Spleen (tissue), 11 donors: ENCODE data around the gene RGL4. TPM values are rescaled to one million over a fixed set of nuclear protein-coding genes. Genes with fewer than 3 reads are reported as not detected.

ENCODE experiments used
- DNase-seq: peaks from one replicate; pipeline ENCODE4 v3.0.0-alpha.2; 2020
- H3K27ac ChIP-seq, 8 donors: fragments of 200-600 bp; sonication (generic) in 7 of 8; 1 replicate in 4 of 8; 2 replicates in 4 of 8; pipeline versions ENCODE4 v1.5.0 to v1.8.0; 2016 to 2021; ENCODE audit warnings: inconsistent platforms in 4 of 8, mild to moderate bottlenecking in 4 of 8, moderate library complexity in 1 of 8
- H3K27me3 ChIP-seq, 7 donors: fragments of 200-600 bp; sonication (generic) in 6 of 7; replicated peaks in 1 of 7; 1 replicate in 4 of 7; 2 replicates in 3 of 7; pipeline versions ENCODE4 v1.5.0 to v1.8.0; 2016 to 2021; ENCODE audit warnings: inconsistent platforms in 3 of 7, mild to moderate bottlenecking in 1 of 7
- H3K36me3 ChIP-seq, 6 donors: fragments of 200-600 bp; sonication (generic) in 5 of 6; 1 replicate in 4 of 6; 2 replicates in 2 of 6; pipeline versions ENCODE4 v1.5.0 to v1.8.0; 2016 to 2021; ENCODE audit warnings: inconsistent platforms in 2 of 6
- H3K4me1 ChIP-seq, 6 donors: fragments of 200-600 bp; sonication (generic) in 5 of 6; 1 replicate in 3 of 6; 2 replicates in 3 of 6; pipeline versions ENCODE4 v1.5.0 to v1.8.0; 2016 to 2021; ENCODE audit warnings: inconsistent platforms in 3 of 6
- H3K4me3 ChIP-seq, 8 donors: fragments of 200-600 bp; sonication (generic) in 7 of 8; 1 replicate in 4 of 8; 2 replicates in 4 of 8; pipeline versions ENCODE4 v1.5.0 to v1.8.0; 2016 to 2021; ENCODE audit warnings: inconsistent platforms in 4 of 8, mild to moderate bottlenecking in 4 of 8, moderate library complexity in 2 of 8
- H3K9me3 ChIP-seq, 8 donors: fragments of 200-600 bp; sonication (generic) in 7 of 8; 1 replicate in 4 of 8; 2 replicates in 4 of 8; pipeline versions ENCODE4 v1.5.0 to v1.8.0; 2016 to 2021; ENCODE audit warnings: inconsistent platforms in 4 of 8
- POLR2A ChIP-seq, 3 donors: fragments of 450-650 bp; IDR thresholded peaks; one replicate each; pipeline ENCODE4 v1.5.1; 2017; ENCODE audit warnings: antibody characterized with exemption in 3 of 3, mild to moderate bottlenecking in 1 of 3
- POLR2AphosphoS5 ChIP-seq, 3 donors: sonication (generic); formaldehyde crosslinking; IDR thresholded peaks; one replicate each; pipeline ENCODE4 v1.5.1; 2017; ENCODE audit warnings: antibody characterized with exemption in 3 of 3
- WGBS, 5 donors: extraction: QIAGEN DNeasy Blood & Tissue Kit in 3 of 5; methylation state at CpG; one replicate each; pipeline versions ENCODE4 v1.1.5 to v1.1.7; 2013 to 2018; 5-methylcytosine and 5-hydroxymethylcytosine counted together
- intact Hi-C: fragments of 100-400 bp; cut with DNase I; formaldehyde crosslinking; loops from one replicate; pipeline ENCODE4 v1.15.0; 2023; ENCODE audit warnings: low total_unique reads
- polyA plus RNA-seq, 3 donors: library from polyadenylated mRNA; stranded (reverse); fragments of 200-250 nt; gene quantifications; one replicate each; pipeline ENCODE4 v1.2.1, GENCODE V29; 2013
- total RNA-seq, 7 donors: library from RNA; depleted of rRNA in 3 of 7; stranded (reverse); fragments of >200 nt in 3 of 7; fragmentation: NEBNext Ultra II Directional in 4 of 7; extraction: Animal tissue kit (Norgen Biotek cat#: 25700) in 4 of 7; gene quantifications; one replicate each; pipeline versions ENCODE4 v1.1.0 to v1.2.1, GENCODE V29; 2016 to 2021
- TF ChIP-seq, protein P1 (sequence below), 11 experiments: fragments of 200-600 bp in 7 of 11; fragments of 450-650 bp in 4 of 11; sonication (generic) in 4 of 11; IDR thresholded peaks in 8 of 11; conservative IDR thresholded peaks in 3 of 11; 1 replicate in 7 of 11; 2 replicates in 4 of 11; pipeline versions ENCODE4 v1.4.0 to v1.8.0; 2016 to 2021; ENCODE audit warnings: antibody characterized with exemption in 11 of 11, inconsistent platforms in 4 of 11, mild to moderate bottlenecking in 1 of 11
- donor health status: healthy with polysubstance abuse.
- donor health status: DM: no; HTN: no; CAD: no; lungs with moderate emphysema.
- donor health status: DM: no; HTN: no; CAD: no.
- donor health status: Bipolar disorder and iron deficiency.
- donor health status: healthy.
- donor health status: DM: no; HTN: no; CAD: no.
- donor health status: DM: yes; HTN: yes; CAD: no.

Gene RGL4
- total and polyA plus RNA-seq, 10 donors: 9.6 to 46.6 (median 17.6) TPM

DNA sequence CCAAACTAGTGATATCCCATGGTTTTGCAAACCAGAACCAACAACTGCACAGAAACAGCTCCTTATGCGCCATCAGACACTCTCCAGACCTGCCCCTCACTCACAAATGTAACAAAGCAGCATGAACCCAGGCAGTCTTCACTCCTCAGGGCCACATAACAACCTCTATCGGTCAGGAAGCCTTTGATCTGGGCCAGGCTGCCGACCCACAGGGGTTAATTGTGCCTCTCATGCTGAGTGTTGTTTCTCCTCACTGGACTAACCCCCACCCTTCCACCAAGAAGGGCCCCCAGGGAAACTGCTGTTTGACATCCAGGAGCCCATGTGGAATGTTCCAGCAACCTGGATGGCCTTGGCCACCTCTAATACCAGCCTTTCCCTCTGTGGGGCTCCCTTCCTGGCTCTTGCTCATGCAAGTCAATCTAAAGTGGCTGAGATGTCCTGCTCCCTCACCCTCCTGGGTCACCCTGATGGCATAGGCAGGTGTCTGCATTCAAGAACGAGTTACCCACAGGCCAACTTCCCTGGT lies 7.9 kb upstream of the RGL4 start:
- intact Hi-C loops: no loop called here
- TF ChIP-seq POLR2AphosphoS5 (IDR thresholded peaks at IDR 0.05) (no peak), POLR2A (IDR thresholded peaks at IDR 0.05) (no peak)
- TF ChIP-seq, protein P1, sequence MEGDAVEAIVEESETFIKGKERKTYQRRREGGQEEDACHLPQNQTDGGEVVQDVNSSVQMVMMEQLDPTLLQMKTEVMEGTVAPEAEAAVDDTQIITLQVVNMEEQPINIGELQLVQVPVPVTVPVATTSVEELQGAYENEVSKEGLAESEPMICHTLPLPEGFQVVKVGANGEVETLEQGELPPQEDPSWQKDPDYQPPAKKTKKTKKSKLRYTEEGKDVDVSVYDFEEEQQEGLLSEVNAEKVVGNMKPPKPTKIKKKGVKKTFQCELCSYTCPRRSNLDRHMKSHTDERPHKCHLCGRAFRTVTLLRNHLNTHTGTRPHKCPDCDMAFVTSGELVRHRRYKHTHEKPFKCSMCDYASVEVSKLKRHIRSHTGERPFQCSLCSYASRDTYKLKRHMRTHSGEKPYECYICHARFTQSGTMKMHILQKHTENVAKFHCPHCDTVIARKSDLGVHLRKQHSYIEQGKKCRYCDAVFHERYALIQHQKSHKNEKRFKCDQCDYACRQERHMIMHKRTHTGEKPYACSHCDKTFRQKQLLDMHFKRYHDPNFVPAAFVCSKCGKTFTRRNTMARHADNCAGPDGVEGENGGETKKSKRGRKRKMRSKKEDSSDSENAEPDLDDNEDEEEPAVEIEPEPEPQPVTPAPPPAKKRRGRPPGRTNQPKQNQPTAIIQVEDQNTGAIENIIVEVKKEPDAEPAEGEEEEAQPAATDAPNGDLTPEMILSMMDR (IDR thresholded peaks at IDR 0.05 in 8 of 11, conservative IDR thresholded peaks at IDR 0.05 in 3 of 11): no peak
- H3K27me3 ChIP-seq: no peaks in the 10 kb centered on the region
- H3K9me3 ChIP-seq: no peaks in the 10 kb centered on the region
- H3K4me3 ChIP-seq: no peak overlapping the region
- WGBS, 5 donors: 65 to 86% (median 77%) methylated on average over 4 of the region's 4 CpGs
- DNase-seq: peak; percentile 41
- no peak overlapping the region for H3K27ac ChIP-seq
- peaks cover 0 to 78% (median 20%) of the 10 kb centered on the region in 6 donors for H3K36me3 ChIP-seq
- H3K4me1 ChIP-seq: no peaks in the 10 kb centered on the region

DNA sequence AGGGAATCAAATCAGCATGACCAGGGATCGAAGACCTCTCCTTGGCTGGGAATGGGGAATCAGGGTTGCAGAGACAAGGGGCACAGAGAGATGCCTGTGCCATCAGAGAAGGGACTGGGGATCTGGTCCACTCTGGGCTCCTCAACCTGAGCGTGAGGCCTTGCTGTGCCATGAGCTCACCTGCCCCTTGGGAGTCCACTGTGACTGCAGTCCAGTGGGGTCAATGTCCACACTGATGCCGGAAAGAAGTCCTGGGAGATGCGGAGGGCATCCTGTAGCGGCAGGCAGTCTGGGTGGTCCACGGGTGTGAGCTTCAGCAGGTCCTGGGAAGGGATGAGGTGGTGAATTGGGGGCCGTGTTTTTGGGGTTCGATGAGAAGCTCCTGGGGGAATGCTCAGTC lies 7.3 kb upstream of the RGL4 start:
- no peak for TF ChIP-seq POLR2A (IDR thresholded peaks at IDR 0.05)
- no peak for TF ChIP-seq POLR2AphosphoS5 (IDR thresholded peaks at IDR 0.05)
- TF ChIP-seq, protein P1 (IDR thresholded peaks at IDR 0.05 in 8 of 11, conservative IDR thresholded peaks at IDR 0.05 in 3 of 11): no peak
- intact Hi-C loops: no loop called here
- WGBS, 5 donors: 97 to 98% (median 98%) methylated on average over 7 to 8 of the region's 8 CpGs
- Histone ChIP-seq H3K4me1 (no peaks in the 10 kb centered on the region), H3K27me3 (no peaks in the 10 kb centered on the region), H3K36me3 (peaks cover 0 to 78% (median 20%) of the 10 kb centered on the region in 6 donors), H3K4me3 (no peak overlapping the region), H3K9me3 (no peaks in the 10 kb centered on the region), H3K27ac (no peak overlapping the region)
- no peak for DNase-seq

DNA sequence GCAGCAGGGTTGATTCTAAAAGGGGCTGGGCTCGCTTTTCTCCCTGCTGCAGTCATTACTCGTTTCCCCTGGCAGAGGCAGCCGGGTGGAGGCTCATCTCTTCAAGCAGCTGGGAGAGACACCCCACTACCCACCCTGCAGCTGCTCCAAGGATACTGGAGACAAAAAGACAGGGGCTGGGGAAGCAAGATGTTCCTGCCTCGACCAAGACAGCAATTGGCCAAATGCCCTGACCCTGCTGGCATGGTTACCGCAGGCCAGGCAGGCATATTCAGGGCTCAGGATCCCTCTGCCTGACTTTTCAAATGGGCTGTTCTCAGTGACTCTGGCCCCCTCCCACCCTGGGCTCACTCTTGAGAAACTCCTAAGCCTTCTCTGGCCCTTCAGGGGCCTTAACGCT lies 6.8 kb upstream of the RGL4 start:
- no peak for TF ChIP-seq POLR2A (IDR thresholded peaks at IDR 0.05)
- TF ChIP-seq, protein P1 (IDR thresholded peaks at IDR 0.05 in 8 of 11, conservative IDR thresholded peaks at IDR 0.05 in 3 of 11): no peak
- no peak overlapping the region for H3K4me3 ChIP-seq
- no peaks in the 10 kb centered on the region for H3K4me1 ChIP-seq
- WGBS, 5 donors: 85 to 98% (median 87%) methylated on average over 5 to 6 of the region's 6 CpGs
- peaks cover 0 to 78% (median 21%) of the 10 kb centered on the region in 6 donors for H3K36me3 ChIP-seq
- H3K27me3 ChIP-seq: no peaks in the 10 kb centered on the region
- intact Hi-C loops: no loop called here
- no peaks in the 10 kb centered on the region for H3K9me3 ChIP-seq
- no peak overlapping the region for H3K27ac ChIP-seq
- no peak for DNase-seq

DNA sequence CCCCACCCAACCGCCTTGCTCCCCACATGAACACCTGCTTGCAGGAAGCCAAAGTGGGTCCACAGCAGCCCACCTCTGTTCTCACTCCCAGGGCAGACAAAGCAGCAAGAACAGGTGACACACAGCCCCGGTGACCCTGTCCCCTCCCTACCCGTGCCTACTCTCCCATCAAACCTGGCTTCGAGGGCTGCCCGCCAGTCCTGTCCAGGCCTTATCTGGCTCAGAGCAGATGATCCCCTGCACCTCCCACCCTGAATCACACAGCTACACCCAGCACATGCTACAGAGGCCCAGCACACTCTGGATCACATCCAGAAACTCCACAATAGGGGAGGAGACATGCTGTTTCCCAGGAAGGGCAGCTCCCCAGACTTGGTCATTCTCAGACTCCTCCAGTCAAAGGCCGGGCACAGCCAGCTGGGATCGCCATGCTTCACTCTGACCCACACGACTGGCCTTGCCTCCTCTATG lies 6.2 kb upstream of the RGL4 start:
- Histone ChIP-seq H3K4me1 (no peaks in the 10 kb centered on the region), H3K36me3 (peaks cover 0 to 78% (median 23%) of the 10 kb centered on the region in 6 donors), H3K9me3 (no peaks in the 10 kb centered on the region), H3K4me3 (no peak overlapping the region), H3K27ac (no peak overlapping the region), H3K27me3 (no peaks in the 10 kb centered on the region)
- intact Hi-C loops: no loop called here
- DNase-seq: no peak
- WGBS, 5 donors: 89 to 96% (median 93%) methylated on average over 7 to 8 of the region's 8 CpGs
- TF ChIP-seq POLR2A (IDR thresholded peaks at IDR 0.05) (no peak), POLR2AphosphoS5 (IDR thresholded peaks at IDR 0.05) (no peak)
- TF ChIP-seq, protein P1 (IDR thresholded peaks at IDR 0.05 in 8 of 11, conservative IDR thresholded peaks at IDR 0.05 in 3 of 11): no peak
